A673 (cell line): ENCODE measurements around the gene ATP6V1C2. TPM values are rescaled to one million over a fixed set of nuclear protein-coding genes. Genes with fewer than 3 reads are reported as not detected.

Experiments
- BruUV-seq: library from RNA; stranded (reverse); fragments of 400-500 nt; replicated peaks from 2 replicates; lab custom pipeline; 2021; lab: Mats Ljungman, UMichigan
- CTCF ChIA-PET: fragments of 300-600 bp; sonication (Branson Sonifier 250); formaldehyde crosslinking; loops from one replicate; lab custom pipeline; 2022; ENCODE audit warnings: antibody characterized with exemption; lab: Charles Lee
- POLR2A ChIA-PET: fragments of 300-600 bp; sonication (Branson Sonifier 250); formaldehyde crosslinking; loops from one replicate; lab custom pipeline; 2022; ENCODE audit warnings: antibody characterized with exemption; ENCODE audit not compliant: low non-redundant PET; lab: Charles Lee
- DNase-seq: peaks from one replicate; pipeline ENCODE4 v3.0.0-alpha.2; 2015; ENCODE audit warnings: low spot score
- H3K27ac ChIP-seq: fragments of 200-600 bp; sonication (generic); 2 replicates; pipeline ENCODE4 v1.5.1; 2016; ENCODE audit warnings: mixed run types, low read depth, mild to moderate bottlenecking, mixed read lengths, antibody characterized with exemption, low read length; ENCODE audit not compliant: poor library complexity, severe bottlenecking
- H3K27me3 ChIP-seq: fragments of 200-600 bp; sonication (generic); replicated peaks from 2 replicates; pipeline ENCODE4 v1.6.1; 2017; ENCODE audit warnings: mixed run types, low read depth, mild to moderate bottlenecking, mixed read lengths, antibody characterized with exemption, low read length; ENCODE audit not compliant: insufficient read depth, poor library complexity
- H3K36me3 ChIP-seq: fragments of 200-600 bp; sonication (generic); 2 replicates; pipeline ENCODE4 v1.6.1; 2016; ENCODE audit warnings: mixed run types, mild to moderate bottlenecking, mixed read lengths, antibody characterized with exemption, low read length; ENCODE audit not compliant: insufficient read depth, poor library complexity, severe bottlenecking
- H3K4me1 ChIP-seq: fragments of 200-600 bp; sonication (generic); 2 replicates; pipeline ENCODE4 v1.6.1; 2017; ENCODE audit warnings: mixed run types, mild to moderate bottlenecking, mixed read lengths, antibody characterized with exemption, low read length; ENCODE audit not compliant: insufficient read depth, poor library complexity, severe bottlenecking
- H3K4me3 ChIP-seq: fragments of 200-600 bp; sonication (generic); 2 replicates; pipeline ENCODE4 v1.5.1; 2016; ENCODE audit warnings: low read depth, mixed run types, mild to moderate bottlenecking, mixed read lengths, low read length; ENCODE audit not compliant: poor library complexity, severe bottlenecking
- H3K9me3 ChIP-seq: fragments of 200-600 bp; sonication (generic); 2 replicates; pipeline ENCODE4 v1.6.1; 2016; ENCODE audit warnings: mixed run types, low read depth, mild to moderate bottlenecking, mixed read lengths, antibody characterized with exemption, low read length; ENCODE audit not compliant: poor library complexity, severe bottlenecking
- CTCF ChIP-seq: fragments of 300-800, 200-600 bp; sonication (generic); conservative IDR thresholded peaks from 2 replicates; pipeline ENCODE4 v1.5.1; 2017; ENCODE audit warnings: low read depth, mild to moderate bottlenecking, antibody characterized with exemption, low read length, moderate library complexity, mixed read lengths
- EZH2 ChIP-seq: fragments of 200-600 bp; sonication (generic); IDR thresholded peaks from 2 replicates; pipeline ENCODE4 v1.6.1; 2017; ENCODE audit warnings: borderline replicate concordance, low read depth, mild to moderate bottlenecking, mixed read lengths, antibody characterized with exemption, low read length; ENCODE audit not compliant: poor library complexity, severe bottlenecking
- intact Hi-C: fragments of 100-400 bp; cut with micrococcal nuclease; formaldehyde crosslinking; loops from one replicate; pipeline ENCODE4 v1.10.0; 2022; ENCODE audit not compliant: unreplicated experiment
- total RNA-seq: library from RNA; stranded (reverse); gene quantifications from 2 replicates; pipeline ENCODE4 v1.2.3, GENCODE V29; 2021

ATP6V1C2 gene
- total RNA-seq, 1 experiment from 2014 or later: not detected

GRCh38 chr2:10763461-10763800 is 42.0 kb downstream of the ATP6V1C2 start:
- Histone ChIP-seq H3K4me3 (no peak overlapping the region), H3K27me3 (no peaks in the 10 kb centered on the region), H3K9me3 (no peaks in the 10 kb centered on the region), H3K36me3 (no peaks in the 10 kb centered on the region), H3K4me1 (no peaks in the 10 kb centered on the region), H3K27ac (no peak overlapping the region)
- intact Hi-C loops: no loop called here
- DNase-seq: no peak
- ChIA-PET CTCF (no interaction called here), POLR2A (no interaction called here)
- no TSS peak for BruUV-seq
- no peak for TF ChIP-seq CTCF
- no peak for TF ChIP-seq EZH2

- H3K36me3 ChIP-seq: no peaks in the 10 kb centered on the region
- H3K4me1 ChIP-seq: no peaks in the 10 kb centered on the region
- H3K4me3 ChIP-seq: no peak overlapping the region
- POLR2A ChIA-PET: no interaction called here
- BruUV-seq: no TSS peak
- no peak overlapping the region for H3K27ac ChIP-seq
- DNase-seq: no peak
- H3K27me3 ChIP-seq: no peaks in the 10 kb centered on the region
- CTCF ChIA-PET: no interaction called here
- intact Hi-C loops: no loop called here
- TF ChIP-seq EZH2 (no peak), CTCF (no peak)
- H3K9me3 ChIP-seq: no peaks in the 10 kb centered on the region
Observed at GRCh38 chr2:10764096-10764785, 42.8 kb downstream of the ATP6V1C2 start.

GRCh38 chr2:10764896-10765295 is 43.5 kb downstream of the ATP6V1C2 start:
- intact Hi-C loops: no loop called here
- CTCF ChIA-PET: no interaction called here
- no peak overlapping the region for H3K27ac ChIP-seq
- H3K36me3 ChIP-seq: no peaks in the 10 kb centered on the region
- POLR2A ChIA-PET: no interaction called here
- TF ChIP-seq CTCF: no peak
- TF ChIP-seq EZH2: no peak
- no TSS peak for BruUV-seq
- no peaks in the 10 kb centered on the region for H3K4me1 ChIP-seq
- DNase-seq: no peak
- no peaks in the 10 kb centered on the region for H3K27me3 ChIP-seq
- no peak overlapping the region for H3K4me3 ChIP-seq
- H3K9me3 ChIP-seq: no peaks in the 10 kb centered on the region
